Raji (cell line): ENCODE measurements around the gene ADGRL3.

Source experiments
- POLR2A ChIP-seq: IDR thresholded peaks from 2 replicates; pipeline ENCODE4 v1.6.1; 2011; ENCODE audit warnings: low read depth, low read length, control low read depth; ENCODE audit not compliant: insufficient read depth

ADGRL3 gene

DNA sequence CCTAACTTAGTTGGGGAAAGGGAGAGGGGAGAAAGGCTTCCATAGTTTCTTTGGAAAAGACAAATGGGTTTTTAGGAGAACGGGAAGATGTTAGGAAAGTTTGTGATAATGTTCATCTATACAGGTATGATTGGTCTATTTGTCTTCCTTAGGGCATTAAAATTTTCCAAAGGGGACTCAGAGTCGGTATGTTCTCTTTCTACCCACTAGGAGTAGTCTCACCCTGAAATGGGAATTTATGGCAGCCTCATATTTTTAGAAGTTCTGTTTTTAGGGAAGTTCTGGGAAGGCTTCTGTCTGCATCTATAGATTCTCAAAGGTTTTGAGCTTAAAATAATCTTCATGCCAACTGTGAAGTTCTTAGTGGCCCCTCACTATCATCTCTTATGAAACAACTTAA lies 637.3 kb downstream of the ADGRL3 start:
- TF ChIP-seq POLR2A: no peak

DNA sequence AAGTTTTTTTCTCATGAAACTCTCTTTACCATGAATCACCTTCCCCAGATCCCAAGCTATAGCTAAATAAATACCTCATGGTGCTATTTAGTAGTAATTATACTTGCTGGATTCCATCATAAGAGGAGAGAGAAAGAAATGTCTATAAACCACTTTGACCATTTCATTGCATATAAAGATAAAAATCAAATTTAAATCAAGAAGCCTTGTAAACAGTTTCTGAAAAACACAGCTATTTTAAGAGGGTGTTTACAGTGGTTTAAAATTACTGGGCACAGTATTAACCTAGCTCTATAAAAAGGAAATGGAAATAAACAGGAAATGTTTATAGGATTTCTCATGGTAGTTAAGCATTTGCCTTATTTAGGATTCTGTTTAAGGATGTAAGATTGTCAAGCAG lies 637.9 kb downstream of the ADGRL3 start:
- TF ChIP-seq POLR2A: no peak

DNA sequence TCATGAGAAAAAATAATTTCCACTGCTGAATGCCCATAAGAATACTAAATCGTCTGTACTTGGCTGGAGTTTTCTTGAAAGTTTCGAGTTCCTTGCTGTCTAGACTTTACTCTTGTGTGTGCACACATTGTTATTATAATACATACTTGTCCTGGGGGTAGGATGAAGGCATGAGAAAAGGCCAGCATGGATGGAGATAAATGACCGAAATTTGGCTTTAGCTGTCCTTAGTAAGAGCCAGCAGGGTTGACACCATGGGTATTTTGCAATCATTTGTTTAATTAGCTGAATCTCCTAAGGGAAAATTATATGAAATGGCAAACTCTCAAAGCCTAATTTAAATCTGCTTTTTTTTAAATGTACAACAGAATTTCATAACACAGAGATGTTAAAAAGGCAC lies 641.6 kb downstream of the ADGRL3 start:
- no peak for TF ChIP-seq POLR2A

- no peak for TF ChIP-seq POLR2A
Observed at GRCh38 chr4:61851126-61851525, 651.0 kb downstream of the ADGRL3 start.

DNA sequence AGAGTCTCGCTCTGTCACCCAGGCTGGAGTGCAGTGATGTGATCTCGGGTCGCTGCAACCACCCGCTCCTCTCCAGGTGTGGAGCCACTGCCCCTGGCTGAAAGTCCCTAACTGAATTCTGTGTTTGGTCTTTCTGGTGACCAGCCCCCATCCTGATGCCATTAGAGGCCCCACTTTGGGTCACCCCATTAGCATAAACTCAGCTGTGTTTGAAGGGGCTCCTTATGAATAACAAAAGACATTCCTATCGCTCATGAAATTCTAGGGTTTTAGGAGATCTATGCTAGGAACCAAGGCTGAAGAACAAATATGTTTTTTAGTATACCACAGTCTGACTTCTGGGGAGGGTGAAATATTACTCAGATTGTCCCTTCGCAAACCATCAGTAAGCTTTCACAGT lies 652.9 kb downstream of the ADGRL3 start:
- no peak for TF ChIP-seq POLR2A

- TF ChIP-seq POLR2A: no peak
Observed at GRCh38 chr4:61860376-61860775, 660.2 kb downstream of the ADGRL3 start.

GRCh38 chr4:61864286-61864685 lies 664.2 kb downstream of the ADGRL3 start:
- no peak for TF ChIP-seq POLR2A

DNA sequence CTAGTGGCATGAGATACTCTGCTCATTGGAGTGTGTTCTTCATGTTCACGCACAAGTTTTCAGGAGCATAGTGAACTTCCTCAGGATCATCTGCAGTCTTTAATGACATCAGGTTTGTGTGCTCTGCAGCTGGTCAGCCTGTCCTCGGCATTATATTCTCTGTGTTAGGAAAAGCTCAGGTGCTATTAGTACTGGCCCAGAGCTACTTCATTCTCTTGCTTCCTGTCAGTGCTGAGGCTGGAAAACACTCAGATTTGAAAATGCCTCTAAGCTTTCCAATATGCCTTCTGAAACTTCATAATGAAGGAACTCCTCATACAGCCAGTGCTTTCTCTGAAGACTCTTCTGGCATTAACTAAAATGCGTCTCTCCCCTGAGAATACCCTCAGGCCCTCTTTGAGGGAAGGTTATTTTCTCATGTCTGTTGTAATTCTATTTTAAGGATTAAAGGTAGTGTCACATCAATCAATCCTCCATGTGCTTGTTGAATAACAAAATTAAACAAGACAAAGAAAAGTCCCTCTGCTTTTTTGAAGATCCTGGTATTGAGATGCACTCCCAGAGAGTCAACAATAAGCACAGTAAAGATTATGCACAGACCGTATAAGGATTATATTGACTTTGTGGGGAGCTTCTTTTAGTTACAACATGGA lies 666.4 kb downstream of the ADGRL3 start:
- TF ChIP-seq POLR2A: no peak

GRCh38 chr4:61872983-61873382 lies 672.9 kb downstream of the ADGRL3 start:
- no peak for TF ChIP-seq POLR2A

GRCh38 chr4:61877266-61877665 lies 677.1 kb downstream of the ADGRL3 start:
- TF ChIP-seq POLR2A: no peak

DNA sequence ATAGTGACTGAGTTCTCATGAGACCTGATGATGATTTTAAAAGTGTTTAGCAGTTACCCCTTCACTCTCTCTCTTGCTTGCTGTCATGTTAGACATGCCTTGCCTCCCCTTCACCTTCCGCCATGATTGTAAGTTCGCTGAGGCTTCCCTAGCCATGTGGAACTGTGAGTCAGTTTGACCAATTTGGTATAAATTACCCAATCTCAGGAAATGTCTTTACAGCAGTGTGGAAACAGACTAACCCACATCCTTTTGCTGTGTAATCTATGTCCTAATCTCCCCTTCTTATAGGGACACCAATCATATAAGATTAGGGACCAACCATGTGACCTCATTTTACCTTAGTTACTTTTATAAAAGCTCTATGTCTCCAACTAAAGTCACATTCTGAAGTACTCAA lies 677.8 kb downstream of the ADGRL3 start:
- no peak for TF ChIP-seq POLR2A

- no peak for TF ChIP-seq POLR2A
Observed at GRCh38 chr4:61882381-61882780, 682.3 kb downstream of the ADGRL3 start.

- TF ChIP-seq POLR2A: no peak
Observed at GRCh38 chr4:61886131-61886530, 686.0 kb downstream of the ADGRL3 start.

- no peak for TF ChIP-seq POLR2A
Observed at GRCh38 chr4:61889117-61889516, 689.0 kb downstream of the ADGRL3 start.

DNA sequence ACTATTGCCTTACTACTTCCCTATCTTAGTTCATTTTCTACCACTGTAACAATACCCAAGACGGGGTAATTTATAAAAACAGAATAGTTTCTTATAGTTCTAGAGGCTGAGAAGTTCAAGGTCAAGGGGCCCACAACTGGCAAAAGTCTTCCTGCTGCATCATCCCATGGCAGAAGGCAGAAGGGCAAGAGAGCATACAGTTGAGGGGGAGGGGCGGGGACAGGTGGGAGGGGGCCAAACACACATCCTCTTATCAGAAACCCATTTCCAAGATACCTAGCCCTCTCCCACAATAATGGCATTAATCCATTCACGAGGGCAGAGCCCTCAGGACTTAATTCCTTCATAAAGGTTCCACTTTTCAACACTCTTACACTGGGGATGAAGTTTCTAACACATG lies 690.2 kb downstream of the ADGRL3 start:
- TF ChIP-seq POLR2A: no peak

GRCh38 chr4:61891953-61892352 lies 691.8 kb downstream of the ADGRL3 start:
- no peak for TF ChIP-seq POLR2A

DNA sequence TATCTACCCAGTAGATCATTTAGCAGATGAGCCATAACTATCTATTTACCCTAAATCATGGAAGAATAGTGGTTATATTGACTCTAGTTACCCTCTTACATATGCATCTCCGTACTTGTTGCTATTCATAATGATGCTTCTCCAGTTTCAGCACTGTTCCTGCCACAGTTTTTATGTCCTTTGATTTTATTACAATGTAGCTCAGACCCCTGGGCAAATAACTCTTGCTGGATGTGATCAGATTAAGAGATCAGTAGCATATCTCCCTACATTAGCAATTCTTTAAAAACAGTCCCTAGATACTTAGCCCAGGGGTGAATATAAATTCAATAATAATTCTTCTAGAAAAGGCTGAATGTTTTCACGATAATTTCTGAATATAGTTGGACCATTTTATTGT lies 696.5 kb downstream of the ADGRL3 start:
- no peak for TF ChIP-seq POLR2A
